Stimulated activated effector memory CD8-positive, alpha-beta T cell treated with anti-CD3 and anti-CD28 coated beads, Interleukin-12 subunit alpha, Interleukin-12 subunit beta, amount 100 ng/mL, for 72 hours (primary cell): Measurements from ENCODE around the gene PLXNC1.
A peak's percentile ranks its signal among the peaks of the same experiment; 100 is the strongest.

Experiments
- ATAC-seq: fragments of 150-1000 bp; cut with Tn5 transposase; 2 replicates; pipeline ENCODE4 v1.10.0; 2021
- DNase-seq, 2 donors: peaks; one replicate each; pipeline ENCODE4 v3.0.0; 2021 to 2022; ENCODE audit warnings: low spot score in 2 of 2
- H3K27ac Mint-ChIP-seq: one replicate; pipeline ENCODE4 v1.8.0; 2022; ENCODE audit warnings: mild to moderate bottlenecking, mixed read lengths
- H3K36me3 Mint-ChIP-seq: one replicate; pipeline ENCODE4 v1.8.0; 2022; ENCODE audit warnings: mild to moderate bottlenecking, mixed read lengths
- H3K4me1 Mint-ChIP-seq: one replicate; pipeline ENCODE4 v1.8.0; 2022; ENCODE audit warnings: mixed read lengths
- H3K4me3 Mint-ChIP-seq: one replicate; pipeline ENCODE4 v1.8.0; 2022; ENCODE audit warnings: mild to moderate bottlenecking, mixed read lengths
- H3K9me3 Mint-ChIP-seq: one replicate; pipeline ENCODE4 v1.8.0; 2022; ENCODE audit warnings: mixed read lengths

Gene PLXNC1

GRCh38 chr12:94336211-94336925, 188.0 kb downstream of the PLXNC1 start:
- Mint-ChIP-seq H3K9me3 (no peaks in the 10 kb centered on the region), H3K27ac (no peak overlapping the region), H3K4me1 (no peaks in the 10 kb centered on the region), H3K4me3 (no peak overlapping the region), H3K36me3 (peaks cover 7% of the 10 kb centered on the region)
- DNase-seq (no peak), ATAC-seq (no peak)

- no peaks in the 10 kb centered on the region for H3K9me3 Mint-ChIP-seq
- ATAC-seq (no peak), DNase-seq (no peak)
- no peak overlapping the region for H3K4me3 Mint-ChIP-seq
- H3K27ac Mint-ChIP-seq = no peak overlapping the region
- H3K4me1 Mint-ChIP-seq = no peaks in the 10 kb centered on the region
- no peaks in the 10 kb centered on the region for H3K36me3 Mint-ChIP-seq
Observed at GRCh38 chr12:94338006-94338794, 189.8 kb downstream of the PLXNC1 start.

GRCh38 chr12:94340573-94340972, 192.2 kb downstream of the PLXNC1 start:
- H3K27ac Mint-ChIP-seq = no peak overlapping the region
- H3K9me3 Mint-ChIP-seq = no peaks in the 10 kb centered on the region

DNA sequence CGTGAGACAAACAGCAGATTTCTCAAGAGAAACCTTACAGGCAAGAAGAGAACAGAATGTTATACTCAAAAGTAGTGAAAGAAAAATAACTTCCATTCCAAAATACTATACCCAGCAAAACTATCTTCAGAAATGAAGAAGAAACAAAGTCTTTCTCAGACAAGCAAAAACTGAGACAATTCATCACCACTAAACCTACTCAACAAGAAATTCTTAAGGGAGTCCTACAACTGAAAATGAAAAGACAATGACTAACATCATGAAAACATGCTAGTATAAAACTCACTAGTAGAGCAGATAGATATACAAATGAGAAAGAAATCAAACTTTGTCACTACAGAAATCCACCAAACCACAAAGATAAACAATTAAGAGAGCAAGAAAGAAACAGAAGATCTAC, 204.8 kb downstream of the PLXNC1 start:
- Mint-ChIP-seq H3K27ac (no peak overlapping the region), H3K9me3 (peaks cover 25% of the 10 kb centered on the region), H3K36me3 (peaks cover 35% of the 10 kb centered on the region), H3K4me3 (no peak overlapping the region), H3K4me1 (peaks cover 6% of the 10 kb centered on the region)
- ATAC-seq (peak; percentile 89), DNase-seq (no peak)

More at GRCh38 chr12:94340573-94340972, 192.2 kb downstream of the PLXNC1 start:
- no peak for ATAC-seq
- Mint-ChIP-seq H3K4me3 (no peak overlapping the region), H3K4me1 (no peaks in the 10 kb centered on the region), H3K36me3 (peaks cover 9% of the 10 kb centered on the region)
- no peak for DNase-seq
